WTC11 (cell line): ENCODE data around the gene ABCA6. TPM values are rescaled to one million over a fixed set of nuclear protein-coding genes. Genes with fewer than 3 reads are reported as not detected.

Experiments used
- ATAC-seq: fragments of 200-7000 bp; cut with Tn5 transposase; 2 replicates; pipeline ENCODE4 v1.10.0; 2021; ENCODE audit warnings: mild to moderate bottlenecking, moderate library complexity
- CTCF ChIA-PET: fragments of 300-600 bp; sonication (Branson Sonifier 250); formaldehyde crosslinking; loops from one replicate; lab custom pipeline; 2021; ENCODE audit warnings: antibody characterized with exemption; lab: Charles Lee
- POLR2A ChIA-PET: fragments of 350-600 bp; sonication (Branson Sonifier 250); formaldehyde crosslinking; loops from one replicate; lab custom pipeline; 2021; ENCODE audit warnings: antibody characterized with exemption; lab: Charles Lee
- DNase-seq: peaks from one replicate; pipeline ENCODE4 v3.0.0; 2021; ENCODE audit warnings: low spot score
- H3K27ac Mint-ChIP-seq: 2 replicates; pipeline ENCODE4 v1.8.0; 2021; ENCODE audit warnings: mixed read lengths
- H3K27me3 Mint-ChIP-seq: 2 replicates; pipeline ENCODE4 v1.8.0; 2021; ENCODE audit warnings: low read depth, mild to moderate bottlenecking, moderate library complexity, mixed read lengths
- H3K36me3 Mint-ChIP-seq: 2 replicates; pipeline ENCODE4 v1.8.0; 2021; ENCODE audit warnings: mixed read lengths
- H3K4me1 Mint-ChIP-seq: 2 replicates; pipeline ENCODE4 v1.8.0; 2022; ENCODE audit warnings: mixed read lengths
- H3K4me3 Mint-ChIP-seq: 2 replicates; pipeline ENCODE4 v1.8.0; 2021; ENCODE audit warnings: mild to moderate bottlenecking, moderate library complexity, mixed read lengths
- H3K9me3 Mint-ChIP-seq: 2 replicates; pipeline ENCODE4 v1.8.0; 2021; ENCODE audit warnings: mixed read lengths
- ATF1 ChIP-seq: sonication (generic); formaldehyde crosslinking; IDR thresholded peaks from 2 replicates; pipeline ENCODE4 v1.8.1; 2023; ENCODE audit warnings: mild to moderate bottlenecking, moderate library complexity, missing genetic modification reagents
- CBFB ChIP-seq: sonication (generic); formaldehyde crosslinking; IDR thresholded peaks from 2 replicates; pipeline ENCODE4 v1.8.1; 2022; ENCODE audit warnings: mild to moderate bottlenecking, low read depth, missing genetic modification reagents
- ERG ChIP-seq: fragments of 250-450 bp; sonication (Bioruptor Pico); IDR thresholded peaks from 2 replicates; pipeline ENCODE4 v1.8.0; 2021; ENCODE audit warnings: mild to moderate bottlenecking
- FOXJ3 ChIP-seq: sonication (generic); formaldehyde crosslinking; IDR thresholded peaks from 2 replicates; pipeline ENCODE4 v1.9.0; 2021; ENCODE audit warnings: missing genetic modification reagents, mild to moderate bottlenecking, borderline replicate concordance
- FOXP4 ChIP-seq: sonication (generic); formaldehyde crosslinking; IDR thresholded peaks from 2 replicates; pipeline ENCODE4 v1.8.0; 2022; ENCODE audit warnings: mild to moderate bottlenecking, missing genetic modification reagents
- GRHL2 ChIP-seq: fragments of 250-450 bp; sonication (Bioruptor Pico); IDR thresholded peaks from 2 replicates; pipeline ENCODE4 v1.8.0; 2022; ENCODE audit warnings: mild to moderate bottlenecking, moderate library complexity; ENCODE audit not compliant: insufficient replicate concordance, severe bottlenecking
- IRF2 ChIP-seq: sonication (generic); formaldehyde crosslinking; IDR thresholded peaks from 2 replicates; pipeline ENCODE4 v1.8.0; 2022; ENCODE audit warnings: low read depth, missing genetic modification reagents, borderline replicate concordance
- MXD4 ChIP-seq: fragments of 250-450 bp; sonication (Bioruptor Pico); IDR thresholded peaks from 2 replicates; pipeline ENCODE4 v1.8.0; 2021; ENCODE audit warnings: mild to moderate bottlenecking, moderate library complexity, borderline replicate concordance
- NFE2L1 ChIP-seq: sonication (generic); formaldehyde crosslinking; IDR thresholded peaks from 2 replicates; pipeline ENCODE4 v1.8.1; 2023; ENCODE audit warnings: missing genetic modification reagents
- TP53 ChIP-seq: sonication (generic); formaldehyde crosslinking; IDR thresholded peaks from 2 replicates; pipeline ENCODE4 v1.8.1; 2023; ENCODE audit warnings: mild to moderate bottlenecking, missing genetic modification reagents
- USF1 ChIP-seq: sonication (generic); formaldehyde crosslinking; IDR thresholded peaks from 2 replicates; pipeline ENCODE4 v1.8.0; 2022; ENCODE audit warnings: mild to moderate bottlenecking, missing genetic modification reagents
- USF2 ChIP-seq: sonication (generic); formaldehyde crosslinking; IDR thresholded peaks from 2 replicates; pipeline ENCODE4 v1.8.1; 2023; ENCODE audit warnings: mild to moderate bottlenecking, missing genetic modification reagents, moderate library complexity
- ZNF219 ChIP-seq: sonication (generic); formaldehyde crosslinking; IDR thresholded peaks from 2 replicates; pipeline ENCODE4 v1.8.0; 2023; ENCODE audit warnings: missing genetic modification reagents, mild to moderate bottlenecking, borderline replicate concordance
- ZNF416 ChIP-seq: fragments of 250-450 bp; sonication (Bioruptor Pico); IDR thresholded peaks from 2 replicates; pipeline ENCODE4 v1.9.0; 2021; ENCODE audit warnings: mild to moderate bottlenecking, inconsistent platforms
- ZNF425 ChIP-seq: fragments of 250-450 bp; sonication (Bioruptor Pico); conservative IDR thresholded peaks from 2 replicates; pipeline ENCODE4 v1.9.0; 2021; ENCODE audit warnings: mild to moderate bottlenecking
- ZNF512 ChIP-seq: sonication (generic); formaldehyde crosslinking; IDR thresholded peaks from 2 replicates; pipeline ENCODE4 v1.8.1; 2022; ENCODE audit warnings: missing genetic modification reagents, borderline replicate concordance
- total RNA-seq: library from RNA; stranded (reverse); gene quantifications from 3 replicates; pipeline ENCODE4 v1.2.3, GENCODE V29; 2021
- TF ChIP-seq, protein P1 (sequence below): fragments of 250-450 bp; sonication (Bioruptor Pico); IDR thresholded peaks from 2 replicates; pipeline ENCODE4 v1.9.0; 2021; ENCODE audit warnings: mild to moderate bottlenecking
- TF ChIP-seq, protein P2 (sequence below): sonication (generic); formaldehyde crosslinking; IDR thresholded peaks from 2 replicates; pipeline ENCODE4 v1.8.1; 2022; ENCODE audit warnings: low read depth, missing genetic modification reagents, borderline replicate concordance

Gene ABCA6
- total RNA-seq, 1 experiment from 2014 or later = not detected

GRCh38 chr17:69141431-69142174, at the start of gene ABCA6 (continued):
- no peak for TF ChIP-seq ERG (CRISPR knock-in tag)
- TF ChIP-seq USF1 (CRISPR knock-in tag) = no peak
- TF ChIP-seq, all 79 proteins: peak for 0

- ATAC-seq = no peak
- ChIA-PET POLR2A (no interaction called here), CTCF (no interaction called here)
- Mint-ChIP-seq H3K9me3 (no peaks in the 10 kb centered on the region), H3K4me1 (no peaks in the 10 kb centered on the region), H3K4me3 (no peak overlapping the region), H3K36me3 (no peaks in the 10 kb centered on the region), H3K27ac (no peak overlapping the region), H3K27me3 (no peaks in the 10 kb centered on the region)
- DNase-seq = no peak
- TF ChIP-seq IRF2 (CRISPR knock-in tag) = no peak
- no peak for TF ChIP-seq ZNF219 (CRISPR knock-in tag)
- no peak for TF ChIP-seq ZNF425
- TF ChIP-seq, protein P1, sequence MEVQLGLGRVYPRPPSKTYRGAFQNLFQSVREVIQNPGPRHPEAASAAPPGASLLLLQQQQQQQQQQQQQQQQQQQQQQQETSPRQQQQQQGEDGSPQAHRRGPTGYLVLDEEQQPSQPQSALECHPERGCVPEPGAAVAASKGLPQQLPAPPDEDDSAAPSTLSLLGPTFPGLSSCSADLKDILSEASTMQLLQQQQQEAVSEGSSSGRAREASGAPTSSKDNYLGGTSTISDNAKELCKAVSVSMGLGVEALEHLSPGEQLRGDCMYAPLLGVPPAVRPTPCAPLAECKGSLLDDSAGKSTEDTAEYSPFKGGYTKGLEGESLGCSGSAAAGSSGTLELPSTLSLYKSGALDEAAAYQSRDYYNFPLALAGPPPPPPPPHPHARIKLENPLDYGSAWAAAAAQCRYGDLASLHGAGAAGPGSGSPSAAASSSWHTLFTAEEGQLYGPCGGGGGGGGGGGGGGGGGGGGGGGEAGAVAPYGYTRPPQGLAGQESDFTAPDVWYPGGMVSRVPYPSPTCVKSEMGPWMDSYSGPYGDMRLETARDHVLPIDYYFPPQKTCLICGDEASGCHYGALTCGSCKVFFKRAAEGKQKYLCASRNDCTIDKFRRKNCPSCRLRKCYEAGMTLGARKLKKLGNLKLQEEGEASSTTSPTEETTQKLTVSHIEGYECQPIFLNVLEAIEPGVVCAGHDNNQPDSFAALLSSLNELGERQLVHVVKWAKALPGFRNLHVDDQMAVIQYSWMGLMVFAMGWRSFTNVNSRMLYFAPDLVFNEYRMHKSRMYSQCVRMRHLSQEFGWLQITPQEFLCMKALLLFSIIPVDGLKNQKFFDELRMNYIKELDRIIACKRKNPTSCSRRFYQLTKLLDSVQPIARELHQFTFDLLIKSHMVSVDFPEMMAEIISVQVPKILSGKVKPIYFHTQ (CRISPR knock-in tag) = no peak
- no peak for TF ChIP-seq FOXJ3 (CRISPR knock-in tag)
- TF ChIP-seq ATF1 (CRISPR knock-in tag) = no peak
- TF ChIP-seq FOXP4 (CRISPR knock-in tag) = no peak
- TF ChIP-seq TP53 (CRISPR knock-in tag) = no peak
Observed at GRCh38 chr17:69188796-69189195, 47.1 kb upstream of the ABCA6 start.

- no peak overlapping the region for H3K4me3 Mint-ChIP-seq
- no peaks in the 10 kb centered on the region for H3K27me3 Mint-ChIP-seq
- H3K36me3 Mint-ChIP-seq = no peaks in the 10 kb centered on the region
- H3K4me1 Mint-ChIP-seq = no peaks in the 10 kb centered on the region; the same call in 1 of the 2 replicates
- H3K27ac Mint-ChIP-seq = no peak overlapping the region
- DNase-seq (no peak), ATAC-seq (no peak)
- ChIA-PET POLR2A (no interaction called here), CTCF (no interaction called here)
- H3K9me3 Mint-ChIP-seq = no peaks in the 10 kb centered on the region
- TF ChIP-seq ZNF512 (CRISPR knock-in tag) (no peak), USF2 (CRISPR knock-in tag) (no peak), ZNF416 (CRISPR knock-in tag) (no peak), CBFB (CRISPR knock-in tag) (no peak), NFE2L1 (no peak), MXD4 (no peak), GRHL2 (CRISPR knock-in tag) (no peak), USF1 (CRISPR knock-in tag) (no peak)
- TF ChIP-seq, protein P2, sequence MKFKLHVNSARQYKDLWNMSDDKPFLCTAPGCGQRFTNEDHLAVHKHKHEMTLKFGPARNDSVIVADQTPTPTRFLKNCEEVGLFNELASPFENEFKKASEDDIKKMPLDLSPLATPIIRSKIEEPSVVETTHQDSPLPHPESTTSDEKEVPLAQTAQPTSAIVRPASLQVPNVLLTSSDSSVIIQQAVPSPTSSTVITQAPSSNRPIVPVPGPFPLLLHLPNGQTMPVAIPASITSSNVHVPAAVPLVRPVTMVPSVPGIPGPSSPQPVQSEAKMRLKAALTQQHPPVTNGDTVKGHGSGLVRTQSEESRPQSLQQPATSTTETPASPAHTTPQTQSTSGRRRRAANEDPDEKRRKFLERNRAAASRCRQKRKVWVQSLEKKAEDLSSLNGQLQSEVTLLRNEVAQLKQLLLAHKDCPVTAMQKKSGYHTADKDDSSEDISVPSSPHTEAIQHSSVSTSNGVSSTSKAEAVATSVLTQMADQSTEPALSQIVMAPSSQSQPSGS (CRISPR knock-in tag) = no peak
Observed at GRCh38 chr17:69188064-69188463, 46.4 kb upstream of the ABCA6 start.
